ENCODE measurements around the gene THAP12. TPM values are rescaled to one million over a fixed set of nuclear protein-coding genes. Genes with fewer than 3 reads are reported as not detected.

The THAP12 gene
- total RNA-seq, 2 experiments from 2014 or later, result 39.4 to 40.6 TPM

DNA sequence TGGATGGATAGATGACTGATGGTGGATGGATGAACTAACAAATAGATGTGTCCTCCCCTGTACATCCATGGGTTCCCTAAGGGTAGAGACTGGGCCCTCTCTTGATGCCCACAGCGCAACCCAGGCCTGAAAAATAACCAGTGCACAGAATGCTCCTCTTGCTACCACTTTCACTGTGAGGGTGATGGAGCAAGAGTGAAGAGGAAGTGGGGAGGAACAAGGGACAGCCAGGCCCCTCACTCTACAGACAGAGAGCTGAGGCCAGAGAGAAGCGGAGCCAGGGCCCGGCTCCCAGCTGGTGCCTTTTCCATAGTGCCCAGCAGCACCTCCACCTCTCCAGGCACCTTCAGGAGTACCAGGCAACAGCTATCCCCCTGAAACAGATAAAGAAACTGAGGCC is 67.7 kb downstream of the THAP12 start:
- Mint-ChIP-seq H3K36me3 (ENCODE audit: low read depth) (no peaks in the 10 kb centered on the region), H3K27ac (no peak overlapping the region), H3K4me3 (no peak overlapping the region), H3K27me3 (ENCODE audit: low read depth) (no peaks in the 10 kb centered on the region), H3K9me3 (no peaks in the 10 kb centered on the region), H3K4me1 (ENCODE audit: low read depth) (no peaks in the 10 kb centered on the region)
- CTCF ChIA-PET, result interaction anchor here (1.2 kb wide), 1 partner anchor 105 kb away, joined by 6 read pairs; no protein-coding TSS in a partner anchor
- DNase-seq, result no peak
- intact Hi-C loops (cut with micrococcal nuclease), result no loop called here

DNA sequence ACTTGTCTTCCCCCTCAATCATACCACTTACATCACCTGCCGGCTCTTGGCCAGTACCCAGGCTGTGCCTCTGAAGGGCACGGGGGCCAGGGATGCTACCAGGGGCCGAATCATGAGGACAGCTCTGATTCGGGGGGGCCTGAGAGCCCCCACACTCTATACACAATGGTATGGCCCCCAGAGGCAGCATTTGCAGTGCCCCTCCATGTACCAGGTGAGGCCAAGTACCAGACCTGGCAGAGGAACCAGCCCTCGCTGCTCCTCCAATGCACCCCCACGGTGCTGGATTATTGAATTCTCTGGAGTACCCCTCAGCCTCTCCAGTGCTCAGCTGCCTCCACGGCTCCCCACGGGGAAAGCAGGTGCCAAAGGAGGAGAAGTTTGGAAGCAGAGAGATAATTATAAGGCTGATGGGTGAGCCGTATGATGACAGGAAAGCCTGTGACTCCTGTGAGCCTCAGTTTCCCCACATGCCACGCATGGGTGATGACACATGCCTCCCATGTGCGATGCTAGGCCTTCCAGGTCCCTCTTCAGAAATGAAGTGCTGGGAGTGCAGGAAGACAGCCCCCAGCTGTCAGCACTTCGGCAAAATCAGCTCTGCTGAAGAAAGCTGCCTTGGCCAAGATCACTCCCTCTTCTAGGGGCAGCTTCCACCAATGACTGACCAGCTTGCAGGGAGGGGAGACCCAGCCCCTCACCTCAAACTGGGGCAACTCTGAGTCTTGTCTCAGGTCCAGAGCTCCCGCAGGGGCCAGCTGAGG is 69.9 kb downstream of the THAP12 start:
- CTCF ChIA-PET, result interaction anchor here (1.1 to 2.1 kb wide), 4 partner anchors 12 to 104 kb away, joined by 3 to 7 read pairs (median 4); no protein-coding TSS in a partner anchor
- no peaks in the 10 kb centered on the region for H3K27me3 Mint-ChIP-seq (ENCODE audit: low read depth)
- DNase-seq, result no peak
- no peak overlapping the region for H3K27ac Mint-ChIP-seq
- no peaks in the 10 kb centered on the region for H3K4me1 Mint-ChIP-seq (ENCODE audit: low read depth)
- no peaks in the 10 kb centered on the region for H3K9me3 Mint-ChIP-seq
- H3K36me3 Mint-ChIP-seq (ENCODE audit: low read depth), result no peaks in the 10 kb centered on the region
- intact Hi-C loops (cut with micrococcal nuclease), result no loop called here
- no peak overlapping the region for H3K4me3 Mint-ChIP-seq

DNA sequence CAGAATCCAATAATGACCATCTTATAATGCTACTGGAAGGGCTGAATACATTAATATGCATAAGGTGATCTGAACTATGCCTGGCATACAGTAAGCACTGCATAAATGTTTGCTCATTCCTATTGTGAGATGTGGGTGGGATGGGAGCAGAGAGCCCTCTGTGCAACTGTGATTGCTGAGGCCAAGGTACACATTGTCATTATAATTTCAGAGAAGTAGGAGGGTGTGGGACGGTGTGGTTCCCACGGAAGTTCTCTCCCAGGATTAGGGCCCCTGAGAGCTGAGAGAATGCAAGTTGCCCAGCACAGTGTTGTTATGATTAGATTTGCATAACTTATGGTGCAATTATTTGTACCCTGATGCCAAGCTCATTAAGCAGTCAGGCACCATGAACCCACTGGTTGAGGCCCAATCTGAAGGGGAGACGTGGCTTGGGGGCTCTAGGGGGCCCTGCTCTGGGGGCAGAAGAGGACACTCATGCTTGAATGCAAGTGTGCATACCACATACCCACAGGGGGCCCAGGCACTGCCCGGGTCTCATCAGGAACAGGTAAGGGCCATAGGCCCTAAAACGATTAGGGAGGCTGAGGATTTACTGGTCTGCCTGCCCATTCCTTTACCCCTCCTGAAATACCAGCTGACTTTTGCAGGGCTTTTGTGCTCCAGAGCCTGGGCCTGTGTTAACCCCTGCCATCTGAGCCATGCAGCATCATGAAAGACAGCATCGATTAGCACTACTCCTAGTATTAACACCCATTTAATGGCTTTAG is 72.8 kb downstream of the THAP12 start:
- no peak overlapping the region for H3K27ac Mint-ChIP-seq
- H3K27me3 Mint-ChIP-seq (ENCODE audit: low read depth), result no peaks in the 10 kb centered on the region
- no peaks in the 10 kb centered on the region for H3K36me3 Mint-ChIP-seq (ENCODE audit: low read depth)
- no peaks in the 10 kb centered on the region for H3K4me1 Mint-ChIP-seq (ENCODE audit: low read depth)
- H3K4me3 Mint-ChIP-seq, result no peak overlapping the region
- DNase-seq, result no peak
- H3K9me3 Mint-ChIP-seq, result no peaks in the 10 kb centered on the region
- CTCF ChIA-PET, result interaction anchor here (1.1 to 2.2 kb wide), 2 partner anchors 101 to 156 kb away, joined by 3 to 9 read pairs; no protein-coding TSS in a partner anchor
- intact Hi-C loops (cut with micrococcal nuclease), result no loop called here

DNA sequence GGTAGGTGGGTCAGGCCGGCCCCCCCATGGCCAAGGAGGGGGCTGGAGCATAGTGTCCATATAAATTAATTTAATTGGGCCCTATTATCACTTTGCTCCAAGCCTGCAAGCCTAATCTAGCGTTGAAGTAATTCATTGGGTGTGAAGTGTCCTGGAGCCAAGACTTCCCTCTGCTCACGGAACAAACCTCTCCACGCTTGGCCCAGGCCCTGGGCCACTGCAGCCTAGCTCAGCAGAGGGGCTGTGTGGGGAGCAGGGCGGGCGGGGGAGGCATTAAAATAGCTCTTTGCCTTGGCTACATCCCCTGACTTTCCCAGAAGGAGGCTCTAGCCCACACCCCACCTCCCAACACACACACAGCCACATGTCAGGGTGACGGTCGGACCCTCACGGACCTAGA is 73.5 kb downstream of the THAP12 start:
- intact Hi-C loops (cut with micrococcal nuclease), result no loop called here
- Mint-ChIP-seq H3K36me3 (ENCODE audit: low read depth) (no peaks in the 10 kb centered on the region), H3K9me3 (no peaks in the 10 kb centered on the region), H3K27ac (no peak overlapping the region), H3K4me3 (no peak overlapping the region), H3K27me3 (ENCODE audit: low read depth) (no peaks in the 10 kb centered on the region), H3K4me1 (ENCODE audit: low read depth) (no peaks in the 10 kb centered on the region)
- CTCF ChIA-PET, result interaction anchor here (1.1 kb wide), 1 partner anchor 155 kb away, joined by 3 read pairs; no protein-coding TSS in a partner anchor
- no peak for DNase-seq

DNA sequence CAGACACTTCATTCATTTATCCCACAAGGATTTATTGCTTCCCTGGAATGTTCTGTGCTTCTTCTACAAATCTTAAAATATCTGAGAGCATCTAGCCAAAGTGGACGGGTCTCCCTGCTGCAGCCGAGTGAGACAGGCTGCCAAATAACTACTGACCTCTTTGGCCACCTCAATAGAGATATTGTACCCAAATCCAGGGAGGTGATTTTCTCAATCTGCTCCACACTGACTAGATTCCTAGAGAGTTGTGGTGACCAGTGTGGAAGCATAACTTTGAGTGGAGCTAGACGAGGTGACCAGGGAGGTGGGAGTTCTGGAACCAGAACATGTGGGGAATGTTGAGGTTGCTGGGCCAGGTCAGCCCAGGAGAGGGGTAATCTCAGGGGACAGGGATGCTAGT is 77.5 kb downstream of the THAP12 start:
- DNase-seq, result no peak
- CTCF ChIA-PET, result interaction anchor here (1.0 to 1.1 kb wide), 2 partner anchors 14 to 16 kb away, joined by 3 to 4 read pairs; no protein-coding TSS in a partner anchor
- Mint-ChIP-seq H3K36me3 (ENCODE audit: low read depth) (no peaks in the 10 kb centered on the region), H3K4me3 (no peak overlapping the region), H3K27me3 (ENCODE audit: low read depth) (no peaks in the 10 kb centered on the region), H3K4me1 (ENCODE audit: low read depth) (no peaks in the 10 kb centered on the region), H3K9me3 (no peaks in the 10 kb centered on the region), H3K27ac (no peak overlapping the region)
- intact Hi-C loops (cut with micrococcal nuclease), result no loop called here

DNA sequence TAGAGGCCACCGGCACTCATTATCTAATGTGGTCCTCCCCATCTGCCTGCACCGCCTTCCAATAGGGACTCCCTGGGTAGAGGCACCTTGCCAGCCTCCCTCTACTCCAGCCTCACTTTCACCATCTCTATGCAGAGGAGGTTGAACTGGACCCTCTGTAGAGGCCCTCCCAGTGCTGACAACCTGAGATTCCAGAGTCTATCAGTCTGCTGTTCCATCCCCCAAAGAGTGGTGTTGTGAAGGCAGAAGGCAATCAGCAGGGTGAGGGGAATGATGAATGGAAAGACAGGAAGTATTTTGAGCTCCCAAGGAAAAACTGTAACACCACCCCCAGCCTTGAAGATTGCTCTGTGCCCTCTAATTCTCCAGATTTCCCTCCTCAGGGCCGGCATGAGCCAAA is 77.9 kb downstream of the THAP12 start:
- Mint-ChIP-seq H3K9me3 (no peaks in the 10 kb centered on the region), H3K4me1 (ENCODE audit: low read depth) (no peaks in the 10 kb centered on the region), H3K27ac (no peak overlapping the region), H3K4me3 (no peak overlapping the region), H3K27me3 (ENCODE audit: low read depth) (no peaks in the 10 kb centered on the region), H3K36me3 (ENCODE audit: low read depth) (no peaks in the 10 kb centered on the region)
- intact Hi-C loops (cut with micrococcal nuclease), result no loop called here
- CTCF ChIA-PET, result interaction anchor here (1.1 kb wide), 1 partner anchor 14 kb away, joined by 4 read pairs; no protein-coding TSS in a partner anchor
- DNase-seq, result no peak

Other genes with a start within 250 kb of the THAP12 start
- gene WNT11, start 174.6 kb downstream of the THAP12 start, total RNA-seq, result not detected
- gene GVQW3, start 191 bp upstream of the THAP12 start, total RNA-seq, result 1 to 10 TPM; 1.7 to 2.1 TPM
- gene EMSY, start 63.9 kb upstream of the THAP12 start, total RNA-seq, result 10 to 100 TPM; 23.2 to 26.7 TPM

Data from activated naive CD4-positive, alpha-beta T cell treated with anti-CD3 and anti-CD28 coated beads for 36 hours (primary cell).